Measurements from ENCODE around the gene PRRG2. TPM values are rescaled to one million over a fixed set of nuclear protein-coding genes. Genes with fewer than 3 reads are reported as not detected.

The PRRG2 gene
- polyA plus RNA-seq, 10 donors: 0.22 to 0.81 (median 0.57) TPM

DNA sequence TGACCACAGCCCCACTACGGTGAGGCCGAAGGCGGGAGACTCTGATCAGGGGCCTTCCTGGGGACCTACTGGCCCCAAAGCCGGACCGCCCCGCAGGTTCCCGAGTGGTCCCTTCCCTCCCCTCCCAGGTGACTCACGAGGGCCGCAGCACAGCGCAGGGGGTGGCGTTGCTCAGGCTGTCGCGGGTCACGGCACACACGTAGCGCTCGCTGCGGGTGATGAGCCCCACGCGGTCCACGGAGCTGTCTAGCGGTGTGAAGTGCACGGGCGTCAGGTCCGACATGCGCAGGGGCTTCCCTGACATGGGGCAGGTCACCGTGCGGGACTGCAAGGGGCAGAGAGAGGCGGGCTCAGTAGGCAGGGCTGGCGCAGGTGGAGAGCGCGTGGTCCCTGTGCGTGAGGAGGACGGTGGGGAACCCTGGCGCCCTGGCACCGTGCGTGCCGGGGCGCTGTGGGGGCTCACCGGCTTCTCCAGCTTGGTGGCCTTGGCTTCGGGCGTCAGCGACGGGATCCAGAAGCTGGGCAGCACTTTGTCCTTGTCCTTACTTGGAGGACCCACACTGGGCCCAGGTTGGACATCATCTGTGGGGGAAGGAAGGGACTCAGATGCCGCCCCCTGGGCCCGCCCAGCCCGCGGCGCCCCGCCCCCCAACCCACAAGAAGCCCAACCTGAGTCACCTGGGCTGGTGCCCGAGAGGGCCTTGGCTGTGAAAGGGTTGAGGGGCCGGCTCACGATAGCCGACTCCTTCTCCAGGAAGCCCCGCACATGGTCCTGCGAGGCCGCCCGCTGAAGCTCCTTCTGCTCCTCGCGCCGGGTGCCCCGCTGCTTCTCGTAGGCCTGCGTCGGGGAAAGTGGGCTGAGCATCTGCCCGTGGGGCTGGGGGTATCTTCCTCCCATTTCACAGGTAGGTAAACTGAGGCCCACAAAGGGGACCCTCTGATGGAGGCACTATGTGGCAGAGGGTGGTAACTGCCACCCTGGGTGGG, 24.4 kb upstream of the PRRG2 start:
- no peak for DNase-seq

DNA sequence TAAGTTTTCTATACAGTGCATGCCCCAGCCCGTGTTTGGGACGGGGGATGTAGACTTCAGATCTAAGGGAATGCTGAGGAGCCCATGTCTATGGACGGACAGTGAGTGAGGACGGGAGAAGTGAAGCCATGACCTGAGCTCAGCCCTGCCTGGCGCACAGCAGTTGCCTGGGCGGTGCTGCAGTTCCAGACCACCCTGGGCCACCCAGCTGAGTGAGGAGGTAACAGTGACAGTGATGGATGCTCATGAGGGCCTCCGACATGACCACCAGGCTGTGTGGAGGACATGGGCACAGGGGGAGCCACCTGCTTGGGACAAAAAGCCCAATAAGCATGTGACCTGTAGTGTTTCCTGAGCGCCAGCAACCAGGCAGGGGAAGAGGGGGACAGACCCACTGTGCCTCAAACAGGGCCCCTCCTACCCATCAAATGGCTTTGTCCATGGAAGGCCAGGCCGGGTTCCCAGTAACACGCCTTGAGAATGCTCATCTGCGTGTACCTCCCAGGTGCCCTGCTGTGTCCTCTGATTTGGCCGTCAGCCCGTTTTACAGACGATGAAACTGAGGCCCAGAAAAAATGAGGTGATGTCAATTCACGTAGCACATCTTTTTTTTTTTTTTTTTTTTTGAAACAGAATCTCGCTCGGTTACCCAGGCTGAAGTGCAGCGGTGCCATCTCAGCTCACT, 23.3 kb upstream of the PRRG2 start:
- no peak for DNase-seq

DNA sequence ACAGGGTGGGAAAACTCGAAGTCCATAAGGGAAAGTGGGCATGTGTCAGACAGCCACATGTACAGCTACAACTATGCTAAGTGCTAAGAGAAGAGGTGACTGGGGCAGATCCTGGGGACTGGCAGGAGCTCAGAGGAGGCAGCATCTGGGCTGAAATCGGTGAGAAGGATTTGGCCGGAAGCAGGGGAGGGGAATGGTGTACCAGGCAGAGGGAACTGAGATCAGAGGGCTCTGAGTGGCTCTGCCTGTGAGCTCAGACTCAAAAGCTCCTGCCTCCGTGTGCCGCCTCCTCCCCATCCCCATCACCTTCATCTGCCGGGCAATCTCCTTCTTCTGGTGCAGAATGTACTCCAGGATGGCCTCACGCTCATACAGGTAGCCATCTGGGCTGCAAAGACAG, 22.5 kb upstream of the PRRG2 start:
- no peak for DNase-seq

GRCh38 chr19:49559443-49559842, 21.7 kb upstream of the PRRG2 start:
- DNase-seq: no peak

- no peak for DNase-seq
Observed at GRCh38 chr19:49559928-49560327, 21.2 kb upstream of the PRRG2 start.

GRCh38 chr19:49560358-49560900, 20.7 kb upstream of the PRRG2 start:
- peak in 1 of 3 donors; percentile 59 for DNase-seq

DNA sequence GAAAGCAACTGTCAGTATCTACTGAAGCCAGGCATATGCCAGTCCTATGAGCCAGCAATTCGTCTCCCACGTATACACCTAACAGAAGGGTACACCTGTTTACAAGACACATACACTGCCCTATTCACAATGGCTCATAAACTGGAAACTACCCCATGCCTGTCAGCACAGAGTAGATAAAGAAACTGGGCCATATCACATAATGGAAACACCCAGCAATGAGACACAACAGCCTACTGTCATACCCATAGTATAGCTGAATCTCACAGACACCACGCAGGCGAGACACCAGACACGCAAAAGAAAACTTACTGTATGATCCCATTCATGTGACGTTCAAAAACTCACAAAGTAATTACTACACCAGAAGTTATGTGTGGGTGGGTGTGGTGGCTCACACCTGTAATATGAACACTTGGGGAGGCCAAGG, 16.5 kb upstream of the PRRG2 start:
- no peak for DNase-seq

DNA sequence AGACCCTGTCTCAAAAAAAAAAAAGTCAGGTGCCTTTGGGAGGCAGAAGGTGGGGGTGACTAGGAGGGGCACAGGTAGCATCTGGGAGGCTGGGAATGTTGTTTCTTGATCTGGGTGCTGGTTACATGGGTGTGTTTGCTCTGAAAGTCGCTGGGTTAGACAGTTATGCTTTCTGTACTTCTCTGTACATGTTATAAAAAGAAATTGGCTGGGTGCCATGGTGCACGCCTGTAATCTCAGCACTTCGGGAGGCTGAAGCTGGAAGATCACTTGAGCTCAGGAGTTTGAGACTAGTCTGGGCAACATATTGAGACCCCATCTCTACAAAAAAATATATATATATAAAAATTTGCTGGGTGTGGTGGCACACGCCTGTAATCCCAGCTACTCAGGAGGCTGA, 15.9 kb upstream of the PRRG2 start:
- peak in 1 of 3 donors; percentile 64 for DNase-seq

DNA sequence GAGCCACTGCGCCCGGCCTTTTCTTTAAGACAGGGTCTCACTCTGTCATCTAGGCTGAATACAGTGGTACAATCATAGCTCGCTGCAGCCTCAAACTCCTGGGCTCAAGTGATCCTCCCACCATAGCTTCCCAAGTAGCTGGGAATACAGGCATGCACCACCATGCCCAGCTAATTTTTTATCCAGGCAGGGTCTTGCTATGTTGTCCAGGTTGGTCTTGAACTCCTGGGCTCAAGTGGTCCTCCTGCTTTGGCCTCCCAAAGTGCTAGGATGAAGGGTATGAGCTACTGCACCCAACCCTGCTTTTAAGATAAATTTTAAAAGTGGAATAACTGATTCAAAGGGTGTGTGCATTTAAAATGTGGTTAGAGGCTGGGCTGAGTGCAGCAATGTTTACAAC, 14.8 kb upstream of the PRRG2 start:
- no peak for DNase-seq

GRCh38 chr19:49567861-49568441, 13.2 kb upstream of the PRRG2 start:
- DNase-seq: no peak

DNA sequence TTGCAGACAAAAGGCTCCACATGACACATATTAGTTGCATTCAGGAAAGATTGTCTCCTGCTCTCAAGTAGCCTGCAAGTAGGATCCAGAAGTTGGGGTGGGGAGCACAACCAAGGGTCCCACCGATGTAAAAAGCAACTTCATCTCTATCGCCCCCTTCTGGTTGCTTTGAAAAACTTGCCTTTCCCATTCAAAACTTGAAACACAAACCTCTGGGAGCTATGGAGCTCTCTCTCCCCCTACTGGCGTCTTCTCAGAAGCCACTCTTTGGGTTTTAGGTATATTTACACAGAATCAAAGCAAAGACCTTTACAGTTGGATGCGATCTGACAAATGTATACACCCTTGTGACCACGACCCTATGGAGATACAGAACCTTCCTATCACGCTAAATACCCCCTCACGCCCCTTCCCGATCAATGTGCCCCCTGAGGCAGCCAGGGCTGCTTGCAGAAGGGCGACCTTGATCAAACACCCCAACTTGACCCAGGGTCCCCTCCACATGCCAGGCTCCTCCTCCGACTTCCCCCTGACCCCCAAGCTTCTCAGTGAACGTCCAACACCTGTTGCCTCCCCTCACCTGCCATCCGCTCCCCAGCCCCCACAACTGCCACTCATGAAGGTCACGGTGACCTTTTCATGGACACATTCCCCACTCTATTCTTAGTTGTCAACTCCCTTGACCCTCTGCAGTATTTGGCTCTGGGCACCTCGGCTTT, 10.8 kb upstream of the PRRG2 start:
- peak; percentile 81 to 90 (median 83) for DNase-seq

DNA sequence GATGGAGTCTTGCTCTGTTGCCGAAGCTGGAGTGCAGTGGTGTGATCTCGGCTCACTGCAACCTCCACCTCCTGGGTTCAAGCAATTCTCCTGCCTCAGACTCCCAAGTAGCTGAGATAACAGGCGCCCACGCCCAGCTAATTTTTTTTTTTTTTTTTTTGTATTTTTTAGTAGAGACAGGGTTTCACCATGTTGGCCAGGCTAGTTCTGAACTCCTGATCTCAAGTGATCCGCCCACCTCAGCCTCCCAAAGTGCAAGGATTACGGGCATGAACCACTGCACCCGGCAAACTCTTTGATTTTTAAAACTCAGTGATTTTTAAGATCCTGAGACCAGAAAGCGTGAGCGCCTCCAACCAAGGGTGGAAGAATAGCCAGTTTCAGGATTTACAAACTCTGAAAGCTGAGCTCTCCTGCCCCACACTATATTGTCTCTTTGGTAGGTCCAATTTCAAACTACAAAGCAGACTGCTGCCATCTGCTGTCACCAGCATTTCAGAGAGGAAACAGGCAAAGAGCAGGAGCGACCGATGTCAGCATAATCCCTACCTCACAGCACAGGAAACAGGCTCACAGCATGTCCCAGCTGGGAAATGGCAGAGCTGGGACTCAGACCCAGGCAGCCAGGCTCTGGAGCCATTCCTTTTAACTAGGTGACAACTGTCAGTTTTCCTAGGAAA, 10.0 kb upstream of the PRRG2 start:
- DNase-seq: no peak

DNA sequence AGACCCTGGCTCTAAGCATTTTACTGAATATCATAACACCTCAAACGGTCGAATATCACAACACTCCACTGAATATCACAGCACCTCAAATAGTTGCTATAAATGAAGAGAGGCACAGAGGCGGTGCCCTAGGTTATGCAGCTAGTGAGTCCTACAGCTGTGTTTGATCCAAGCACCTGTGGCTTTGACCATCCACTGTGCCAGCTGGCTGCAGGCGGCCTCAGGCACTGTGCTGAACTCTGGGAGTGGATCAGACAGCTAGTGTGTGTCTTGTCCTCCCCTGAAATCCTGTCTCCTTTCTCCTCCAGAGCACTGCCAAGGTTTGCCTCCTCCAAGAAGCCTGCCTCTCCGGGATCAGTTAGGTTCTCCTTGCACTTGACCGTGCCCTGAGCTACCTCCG, 8.1 kb upstream of the PRRG2 start:
- no peak for DNase-seq

DNA sequence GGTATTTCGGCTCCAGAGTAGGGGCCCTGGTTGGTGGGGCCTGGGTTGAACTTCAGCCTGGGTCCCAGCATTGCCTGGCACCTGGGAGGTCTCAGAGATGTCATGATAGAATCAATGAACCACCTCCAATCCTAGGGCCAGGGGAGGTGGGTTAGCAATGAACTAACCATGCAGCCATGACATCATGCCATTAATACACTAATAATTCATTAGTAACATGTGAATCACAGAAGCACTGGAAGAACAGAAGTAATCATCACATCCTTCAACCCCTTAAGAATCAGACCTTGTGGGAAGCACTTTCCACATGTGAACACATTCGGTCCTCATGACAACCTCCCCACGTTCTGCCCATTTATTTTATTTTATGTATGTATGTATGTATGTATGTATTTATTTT, 7.7 kb upstream of the PRRG2 start:
- no peak for DNase-seq

DNA sequence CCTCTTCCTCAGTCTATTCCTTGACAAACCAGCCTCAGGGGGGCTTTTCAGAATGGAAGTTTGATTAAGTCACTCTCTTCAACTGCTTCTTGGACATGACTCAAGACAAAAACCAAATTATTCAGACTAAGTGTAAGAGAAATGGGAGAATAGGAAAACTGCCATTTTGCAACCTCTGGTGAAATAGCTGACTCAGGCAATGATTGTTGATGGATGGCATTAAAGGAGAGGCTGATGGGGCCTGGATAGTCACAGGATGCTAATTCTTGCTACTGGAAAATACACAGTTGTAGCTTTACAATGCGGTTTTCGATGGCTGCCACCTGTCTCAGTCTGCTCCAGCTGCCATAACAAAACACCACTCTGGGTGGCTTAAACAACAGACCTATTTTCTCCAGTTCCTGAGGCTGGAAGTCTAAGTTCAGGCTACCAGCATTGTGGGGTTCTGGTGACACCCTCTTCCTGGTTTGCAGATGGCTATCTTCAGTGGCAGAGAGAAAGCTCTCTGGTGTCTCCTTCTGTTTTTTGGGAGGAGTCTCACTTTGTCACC, 6.8 kb upstream of the PRRG2 start:
- no peak for DNase-seq

DNA sequence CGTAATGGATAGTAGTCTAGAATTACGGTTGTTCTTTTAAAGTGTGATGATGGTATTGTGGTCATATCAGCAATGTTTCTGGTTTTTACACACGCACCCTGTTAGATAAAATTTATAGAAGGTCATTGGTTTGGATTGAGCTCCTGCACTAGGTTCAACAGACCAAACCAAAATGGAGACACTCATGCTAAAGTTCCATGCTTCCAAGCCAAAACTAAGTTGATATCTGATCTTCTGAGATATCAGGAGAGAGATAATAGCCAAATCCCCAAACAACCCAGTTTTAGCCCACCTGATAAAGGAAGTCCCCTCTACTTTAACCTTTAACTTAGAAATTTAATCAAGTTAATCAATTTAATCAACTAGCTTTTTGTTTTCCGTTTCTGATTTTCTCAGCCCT, 1.9 kb upstream of the PRRG2 start:
- DNase-seq: no peak

DNA sequence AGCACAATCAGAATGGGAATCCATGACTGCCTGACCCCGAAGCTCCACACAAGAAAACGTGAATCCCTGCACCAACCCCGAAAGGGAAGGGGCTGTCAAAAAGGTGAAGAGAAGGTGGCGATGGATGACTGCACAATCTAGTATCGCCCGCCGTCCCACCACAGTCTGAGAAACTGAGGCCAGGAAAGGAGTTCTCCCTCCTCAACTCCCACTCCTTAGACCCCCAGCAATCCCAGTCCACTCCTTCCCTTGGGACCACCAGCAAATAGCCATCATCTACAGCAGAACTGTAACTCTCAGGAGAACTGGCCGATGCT, 1.2 kb upstream of the PRRG2 start:
- no peak for DNase-seq

GRCh38 chr19:49580264-49581006, 681 bp upstream of the PRRG2 start, which contains the start of gene NOSIP:
TSS of gene NOSIP (minus strand) at chr19:49580556. CDS start at chr19:49560691, 19,865 bp downstream.
- DNase-seq: peak; percentile 97 to 98 (median 97)

DNA sequence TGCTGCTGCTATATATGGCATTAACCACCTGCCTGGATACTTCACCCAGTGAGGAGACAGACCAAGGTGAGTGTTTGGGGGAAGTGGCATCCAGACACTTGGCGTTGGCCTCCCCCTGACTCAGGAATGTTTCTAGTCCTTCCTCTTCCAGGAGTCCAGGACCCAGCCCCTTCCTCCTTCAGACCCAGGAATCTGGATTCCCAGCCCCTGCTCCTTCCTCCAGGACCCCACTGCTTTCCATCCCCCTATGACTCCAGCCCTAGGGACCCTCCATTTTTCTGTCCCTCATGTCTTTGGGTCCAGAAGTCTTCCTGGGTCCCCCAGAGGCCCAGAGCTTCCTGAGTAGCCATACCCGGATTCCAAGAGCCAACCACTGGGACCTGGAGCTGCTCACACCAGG, 2.1 kb downstream of the PRRG2 start:
- no peak for DNase-seq

DNA sequence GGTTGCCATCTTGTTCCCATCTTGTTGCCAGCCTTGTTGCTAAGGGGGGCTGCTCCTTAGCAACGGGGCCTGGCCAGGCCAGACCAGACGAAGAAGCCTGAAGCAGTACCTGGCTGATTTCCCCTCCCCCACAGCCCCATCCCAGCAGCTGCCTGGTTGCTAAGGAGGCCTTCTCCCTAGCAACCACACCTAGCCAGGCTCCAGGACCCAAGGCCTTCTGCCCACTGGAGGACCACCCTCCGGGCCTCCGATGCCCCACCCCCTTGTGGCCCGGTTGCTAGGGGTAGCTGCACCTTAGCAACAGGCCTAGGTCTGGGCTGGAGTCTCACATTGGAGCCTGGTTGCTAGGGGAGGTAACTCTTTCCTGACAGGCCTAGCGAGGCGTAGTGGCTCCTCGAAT, 3.9 kb downstream of the PRRG2 start:
- DNase-seq: no peak
